ENCODE results near the gene KPNB1. TPM values are rescaled to one million over a fixed set of nuclear protein-coding genes. Genes with fewer than 3 reads are reported as not detected.

Gene KPNB1
- polyA plus RNA-seq, result 10 to 100 TPM; 40.8 to 75.5 TPM

DNA sequence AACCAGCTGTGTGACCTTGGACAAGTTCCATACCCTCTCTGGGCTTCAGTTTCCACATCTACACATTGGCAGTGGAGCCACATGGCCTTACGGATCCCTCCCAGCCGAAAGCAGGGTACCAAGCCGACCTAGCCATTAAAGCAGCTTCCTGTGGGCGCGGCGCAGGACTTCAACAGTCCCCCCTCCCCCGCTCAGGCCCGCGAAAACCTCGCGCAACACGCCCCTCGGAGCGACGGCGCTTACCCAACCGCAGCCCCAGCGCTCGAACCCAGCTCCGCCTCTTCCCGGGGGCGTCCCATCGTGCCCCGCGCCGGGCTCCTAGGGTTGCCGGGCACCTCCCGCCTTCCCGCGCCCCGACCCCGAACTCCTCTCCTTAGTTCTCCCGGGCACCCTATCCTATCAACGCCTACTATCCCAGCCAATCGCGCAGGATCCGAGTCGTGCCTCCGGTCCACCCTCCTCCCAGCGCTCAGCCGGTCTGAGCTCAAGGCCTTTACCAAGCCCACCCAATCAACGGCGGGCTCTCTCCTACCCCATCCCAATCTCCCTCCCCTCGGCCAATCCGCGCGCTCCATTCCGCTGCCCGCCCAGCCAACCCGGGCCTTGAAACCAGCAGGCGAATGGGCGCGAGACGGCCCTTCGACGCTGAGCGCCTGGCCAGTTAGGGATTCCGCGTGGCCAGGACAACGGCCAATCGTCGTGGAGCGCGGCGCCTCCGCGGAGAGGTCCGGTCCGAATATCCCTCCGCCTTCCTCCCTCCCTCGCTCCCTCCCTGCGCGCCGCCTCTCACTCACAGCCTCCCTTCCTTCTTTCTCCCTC is at the start of gene KPNB1:
Gene KPNB1, plus strand, starts transcription at position 767 of the 819 bp plus-strand sequence. CDS start 326 bp downstream, outside the sequence.
- H3K4me1 ChIP-seq (ENCODE audit: control insufficient read depth in 2 of 2, insufficient read depth in 2 of 2, low read length in 1 of 2), result no peaks in the 10 kb centered on the region
- H3K36me3 ChIP-seq (ENCODE audit: control insufficient read depth in 2 of 2, insufficient read depth in 2 of 2, low read length in 1 of 2), result peaks cover 0 to 3% of the 10 kb centered on the region in 2 donors
- WGBS, 2 donors, result 1% methylated on average over 68 to 74 of the region's 74 CpGs
- peak within 1 kb of the TSS; percentile 94 to 96 for H3K27ac ChIP-seq (ENCODE audit: low read depth in 2 of 2, low read length in 1 of 2)
- no peaks in the 10 kb centered on the region for H3K27me3 ChIP-seq (ENCODE audit: control insufficient read depth in 1 of 2, insufficient read depth in 2 of 2, low read length in 2 of 2)
- H3K4me3 ChIP-seq (ENCODE audit: low read depth in 1 of 2, low read length in 2 of 2), result peak within 1 kb of the TSS; percentile 76 to 82
- no peaks in the 10 kb centered on the region for H3K9me3 ChIP-seq (ENCODE audit: control insufficient read depth in 2 of 2, insufficient read depth in 1 of 2, low read depth in 1 of 2, low read length in 1 of 2)

DNA sequence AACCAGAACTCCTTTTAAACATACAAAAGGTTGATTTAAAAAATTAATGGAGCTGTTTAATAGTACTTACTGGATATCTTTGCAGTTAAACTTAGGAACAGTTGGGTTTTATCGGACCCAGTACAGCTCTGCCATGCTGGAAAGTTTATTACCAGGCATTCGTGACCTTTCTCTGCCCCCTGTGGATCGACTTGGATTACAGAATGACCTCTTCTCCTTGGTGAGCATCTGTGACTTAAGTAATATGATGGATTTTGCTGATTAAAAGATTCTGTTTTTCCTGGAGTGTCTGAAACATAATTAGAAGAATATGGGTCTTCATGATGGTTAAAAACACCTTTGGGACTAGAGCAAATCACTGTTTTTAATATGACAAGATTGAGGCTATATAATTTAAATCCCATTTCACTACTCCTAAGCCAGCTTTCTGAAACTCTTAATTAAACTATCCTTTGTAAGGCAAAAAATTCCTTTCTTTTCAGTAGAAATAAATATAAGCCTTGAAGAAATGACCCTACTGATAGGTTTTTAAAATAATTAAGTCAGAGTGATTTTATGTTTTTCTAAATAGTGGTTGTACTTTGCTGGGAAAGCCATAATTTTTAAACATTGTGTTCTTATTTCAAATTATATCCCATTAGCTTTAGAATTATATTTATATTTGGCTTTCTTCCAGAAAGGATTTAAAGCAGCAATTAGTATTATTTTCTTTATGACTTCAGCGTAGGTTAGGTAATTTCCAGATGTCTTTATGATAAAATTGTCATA is 45.7 kb upstream of the KPNB1 start:
- 51 to 52% methylated on average over 4 of the region's 4 CpGs for WGBS, 2 donors
- no peak overlapping the region for H3K27ac ChIP-seq (ENCODE audit: low read depth in 2 of 2, low read length in 1 of 2)

DNA sequence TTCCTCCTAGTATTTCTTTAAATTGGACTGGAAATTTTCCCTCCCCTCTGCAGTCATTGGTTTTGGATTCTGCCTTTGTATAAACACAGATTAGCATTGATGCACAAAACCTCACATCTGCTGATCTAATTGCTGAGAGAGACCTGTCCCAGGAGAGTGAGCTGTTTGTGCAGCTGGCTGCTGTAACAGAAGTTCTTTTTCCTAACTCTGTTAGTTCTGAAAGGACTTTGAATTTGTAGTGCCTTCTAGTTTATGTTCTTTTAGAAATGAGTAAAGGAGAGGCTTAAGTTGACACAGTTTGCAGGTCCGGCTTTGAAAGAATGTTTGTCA is 45.2 kb upstream of the KPNB1 start:
- H3K4me3 ChIP-seq (ENCODE audit: low read depth in 1 of 2, low read length in 2 of 2), result no peak overlapping the region
- H3K36me3 ChIP-seq (ENCODE audit: control insufficient read depth in 2 of 2, insufficient read depth in 2 of 2, low read length in 1 of 2), result peaks cover 8 to 18% of the 10 kb centered on the region in 2 donors
- H3K9me3 ChIP-seq (ENCODE audit: control insufficient read depth in 2 of 2, insufficient read depth in 1 of 2, low read depth in 1 of 2, low read length in 1 of 2), result no peaks in the 10 kb centered on the region
- no peaks in the 10 kb centered on the region for H3K4me1 ChIP-seq (ENCODE audit: control insufficient read depth in 2 of 2, insufficient read depth in 2 of 2, low read length in 1 of 2)
- 64 to 73% methylated on average over 1 of the region's 1 CpG for WGBS, 2 donors
- no peak overlapping the region for H3K27ac ChIP-seq (ENCODE audit: low read depth in 2 of 2, low read length in 1 of 2)
- no peaks in the 10 kb centered on the region for H3K27me3 ChIP-seq (ENCODE audit: control insufficient read depth in 1 of 2, insufficient read depth in 2 of 2, low read length in 2 of 2)

More for the DNA sequence above, 45.7 kb upstream of the KPNB1 start:
- H3K4me1 ChIP-seq (ENCODE audit: control insufficient read depth in 2 of 2, insufficient read depth in 2 of 2, low read length in 1 of 2), result no peaks in the 10 kb centered on the region
- H3K36me3 ChIP-seq (ENCODE audit: control insufficient read depth in 2 of 2, insufficient read depth in 2 of 2, low read length in 1 of 2), result peaks cover 8 to 18% of the 10 kb centered on the region in 2 donors
- no peaks in the 10 kb centered on the region for H3K27me3 ChIP-seq (ENCODE audit: control insufficient read depth in 1 of 2, insufficient read depth in 2 of 2, low read length in 2 of 2)
- no peak overlapping the region for H3K4me3 ChIP-seq (ENCODE audit: low read depth in 1 of 2, low read length in 2 of 2)
- no peaks in the 10 kb centered on the region for H3K9me3 ChIP-seq (ENCODE audit: control insufficient read depth in 2 of 2, insufficient read depth in 1 of 2, low read depth in 1 of 2, low read length in 1 of 2)

DNA sequence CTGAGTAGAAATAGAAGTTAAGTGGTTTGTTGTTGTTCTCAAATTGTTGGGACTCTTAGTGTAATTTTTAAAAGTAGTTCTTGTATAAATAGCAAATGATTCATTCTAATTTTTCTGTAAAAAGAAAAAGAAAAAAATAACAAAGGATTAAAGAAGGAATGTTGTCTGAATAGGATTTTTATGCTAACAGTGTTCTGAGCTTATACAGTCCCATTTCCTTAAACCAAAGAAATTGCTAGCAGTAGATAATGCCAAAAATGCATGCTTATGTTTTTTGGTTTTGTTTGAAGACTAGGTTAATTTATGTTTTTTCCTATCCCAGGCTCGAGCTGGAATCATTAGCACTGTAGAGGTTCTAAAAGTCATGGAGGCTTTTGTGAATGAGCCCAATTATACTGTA is 44.7 kb upstream of the KPNB1 start:
- H3K27ac ChIP-seq (ENCODE audit: low read depth in 2 of 2, low read length in 1 of 2), result no peak overlapping the region
- H3K36me3 ChIP-seq (ENCODE audit: control insufficient read depth in 2 of 2, insufficient read depth in 2 of 2, low read length in 1 of 2), result peaks cover 6 to 14% of the 10 kb centered on the region in 2 donors
- WGBS, 2 donors, result 41 to 59% methylated on average over 1 of the region's 1 CpG
- H3K4me1 ChIP-seq (ENCODE audit: control insufficient read depth in 2 of 2, insufficient read depth in 2 of 2, low read length in 1 of 2), result no peaks in the 10 kb centered on the region
- no peaks in the 10 kb centered on the region for H3K9me3 ChIP-seq (ENCODE audit: control insufficient read depth in 2 of 2, insufficient read depth in 1 of 2, low read depth in 1 of 2, low read length in 1 of 2)
- H3K27me3 ChIP-seq (ENCODE audit: control insufficient read depth in 1 of 2, insufficient read depth in 2 of 2, low read length in 2 of 2), result no peaks in the 10 kb centered on the region
- no peak overlapping the region for H3K4me3 ChIP-seq (ENCODE audit: low read depth in 1 of 2, low read length in 2 of 2)

DNA sequence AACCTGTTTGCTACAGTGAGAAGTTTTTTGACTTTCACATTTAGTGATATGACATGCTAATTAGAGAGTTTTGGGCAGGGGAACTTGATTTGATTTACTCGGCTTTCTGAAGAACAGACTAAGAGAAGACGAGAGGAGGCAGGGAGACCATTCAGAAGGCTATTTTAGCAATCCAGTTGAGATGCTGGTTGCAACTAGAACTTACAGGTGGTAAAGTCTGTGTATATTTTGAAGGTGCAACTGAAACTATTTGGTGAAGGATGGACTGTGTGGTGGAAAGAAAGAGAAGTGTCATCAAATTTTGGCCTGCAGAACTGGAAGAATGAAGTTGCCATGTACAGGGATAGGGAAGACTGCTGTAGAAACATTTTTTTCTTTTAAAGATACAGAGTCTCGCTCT is 42.2 kb upstream of the KPNB1 start:
- Histone ChIP-seq H3K27me3 (ENCODE audit: control insufficient read depth in 1 of 2, insufficient read depth in 2 of 2, low read length in 2 of 2) (no peaks in the 10 kb centered on the region), H3K27ac (ENCODE audit: low read depth in 2 of 2, low read length in 1 of 2) (no peak overlapping the region), H3K4me3 (ENCODE audit: low read depth in 1 of 2, low read length in 2 of 2) (no peak overlapping the region), H3K36me3 (ENCODE audit: control insufficient read depth in 2 of 2, insufficient read depth in 2 of 2, low read length in 1 of 2) (peaks cover 0 to 8% of the 10 kb centered on the region in 2 donors), H3K9me3 (ENCODE audit: control insufficient read depth in 2 of 2, insufficient read depth in 1 of 2, low read depth in 1 of 2, low read length in 1 of 2) (no peaks in the 10 kb centered on the region), H3K4me1 (ENCODE audit: control insufficient read depth in 2 of 2, insufficient read depth in 2 of 2, low read length in 1 of 2) (no peaks in the 10 kb centered on the region)
- 90 to 95% methylated on average over 3 of the region's 3 CpGs for WGBS, 2 donors

DNA sequence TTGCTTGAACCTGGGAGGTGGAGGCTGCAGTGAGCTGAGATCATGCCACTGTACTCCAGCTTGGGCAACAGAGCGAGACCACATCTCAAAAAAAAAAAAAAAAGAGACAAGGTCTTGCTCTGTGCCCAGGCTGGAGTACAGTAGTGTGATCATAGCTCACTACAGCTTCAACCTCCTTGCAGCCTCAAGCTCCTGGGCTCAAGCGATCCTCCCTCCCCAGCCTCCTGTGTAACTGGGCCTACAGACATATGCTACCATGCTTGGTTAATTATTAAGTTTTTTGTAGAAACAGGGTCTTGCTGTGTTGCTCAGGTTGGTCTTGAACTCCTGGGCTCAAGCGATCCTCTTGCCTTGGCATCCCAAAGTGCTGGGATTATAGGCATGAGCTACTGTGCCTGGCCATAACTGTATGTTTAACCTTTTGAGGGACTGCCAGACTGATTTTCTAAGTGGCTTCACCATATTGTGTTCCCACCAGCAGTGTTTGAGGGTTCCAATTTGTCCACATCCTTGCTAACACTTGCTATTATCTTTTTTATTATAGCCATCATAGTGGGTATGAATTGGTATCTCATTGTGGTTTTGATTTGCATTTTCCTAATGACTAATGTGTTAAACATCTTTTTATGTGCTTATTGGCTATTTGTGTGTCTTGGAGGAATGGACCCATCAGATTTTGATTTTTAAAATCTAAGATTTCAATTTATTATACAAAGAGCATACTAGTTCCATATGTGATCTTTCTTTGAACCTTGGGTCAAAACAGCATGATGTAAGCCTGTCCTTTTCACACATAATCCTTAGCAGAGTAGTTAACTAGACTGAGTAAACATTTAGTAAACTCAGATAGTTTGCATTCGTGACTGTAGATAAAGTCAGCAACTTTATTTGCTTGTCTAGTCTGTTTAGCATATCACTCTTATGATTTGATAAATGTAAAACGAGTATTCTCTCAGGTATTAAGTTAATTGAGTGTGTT is 38.1 kb upstream of the KPNB1 start:
- 81 to 86% methylated on average over 5 of the region's 5 CpGs for WGBS, 2 donors
- H3K27ac ChIP-seq (ENCODE audit: low read depth in 2 of 2, low read length in 1 of 2), result no peak overlapping the region

DNA sequence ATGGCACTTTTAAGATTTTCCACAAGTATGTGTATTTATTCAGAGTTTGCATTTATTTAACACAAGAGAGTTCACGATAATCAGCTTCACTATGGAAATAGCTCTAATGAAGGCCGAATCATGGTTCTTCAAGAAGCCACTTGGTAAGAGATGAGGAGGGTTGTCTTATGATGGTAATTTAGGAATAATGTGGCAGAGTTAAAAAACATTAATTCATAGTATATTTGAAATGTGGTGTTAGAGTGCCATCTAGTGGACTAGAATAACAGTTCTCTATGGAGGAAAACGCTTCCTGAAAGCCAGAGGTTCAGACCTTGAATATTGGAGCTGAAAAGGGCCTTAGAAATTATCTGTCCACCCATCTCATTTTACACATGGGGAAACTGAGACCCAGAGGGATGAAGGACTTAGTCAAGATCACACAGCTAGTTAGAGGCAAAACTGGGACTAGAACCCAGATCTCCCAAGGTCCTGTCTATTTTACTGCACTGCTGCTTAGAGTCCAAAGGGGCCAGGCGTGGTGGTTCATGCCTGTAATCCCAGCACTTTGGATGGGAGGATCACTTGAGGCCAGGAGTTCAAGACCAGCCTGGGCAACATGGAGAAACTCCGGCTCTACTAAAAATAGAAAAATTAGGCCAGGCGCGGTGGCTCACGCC is 33.8 kb upstream of the KPNB1 start:
- WGBS, 2 donors, result 71 to 74% methylated on average over 8 of the region's 8 CpGs
- peaks cover 2 to 11% of the 10 kb centered on the region in 2 donors for H3K36me3 ChIP-seq (ENCODE audit: control insufficient read depth in 2 of 2, insufficient read depth in 2 of 2, low read length in 1 of 2)
- no peaks in the 10 kb centered on the region for H3K4me1 ChIP-seq (ENCODE audit: control insufficient read depth in 2 of 2, insufficient read depth in 2 of 2, low read length in 1 of 2)
- H3K27ac ChIP-seq (ENCODE audit: low read depth in 2 of 2, low read length in 1 of 2), result no peak overlapping the region
- no peaks in the 10 kb centered on the region for H3K27me3 ChIP-seq (ENCODE audit: control insufficient read depth in 1 of 2, insufficient read depth in 2 of 2, low read length in 2 of 2)
- H3K4me3 ChIP-seq (ENCODE audit: low read depth in 1 of 2, low read length in 2 of 2), result no peak overlapping the region
- H3K9me3 ChIP-seq (ENCODE audit: control insufficient read depth in 2 of 2, insufficient read depth in 1 of 2, low read depth in 1 of 2, low read length in 1 of 2), result no peaks in the 10 kb centered on the region

More for the DNA sequence above, 38.1 kb upstream of the KPNB1 start:
- Histone ChIP-seq H3K27me3 (ENCODE audit: control insufficient read depth in 1 of 2, insufficient read depth in 2 of 2, low read length in 2 of 2) (no peaks in the 10 kb centered on the region), H3K4me1 (ENCODE audit: control insufficient read depth in 2 of 2, insufficient read depth in 2 of 2, low read length in 1 of 2) (no peaks in the 10 kb centered on the region), H3K36me3 (ENCODE audit: control insufficient read depth in 2 of 2, insufficient read depth in 2 of 2, low read length in 1 of 2) (peaks cover 2 to 11% of the 10 kb centered on the region in 2 donors), H3K9me3 (ENCODE audit: control insufficient read depth in 2 of 2, insufficient read depth in 1 of 2, low read depth in 1 of 2, low read length in 1 of 2) (no peaks in the 10 kb centered on the region), H3K4me3 (ENCODE audit: low read depth in 1 of 2, low read length in 2 of 2) (no peak overlapping the region)

DNA sequence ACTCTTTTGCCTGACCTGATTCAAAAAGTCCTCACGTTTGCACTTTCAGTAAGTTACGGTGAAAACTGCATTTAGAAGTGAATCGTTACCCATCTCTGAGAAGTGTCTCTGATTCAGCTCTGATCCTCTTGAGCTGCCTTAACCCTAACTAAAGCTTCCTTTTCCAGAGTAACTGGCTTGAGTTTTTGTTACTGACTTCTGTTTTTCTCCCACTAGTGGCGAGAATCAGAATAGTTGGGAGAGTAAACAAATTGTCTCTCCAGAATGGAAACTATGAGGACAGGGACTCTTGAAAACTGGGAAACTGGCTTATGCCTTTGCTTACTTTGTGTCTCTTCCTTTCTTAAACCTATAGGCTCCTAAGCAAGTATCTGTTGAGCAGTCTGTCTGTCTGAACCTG is 31.3 kb upstream of the KPNB1 start:
- no peaks in the 10 kb centered on the region for H3K9me3 ChIP-seq (ENCODE audit: control insufficient read depth in 2 of 2, insufficient read depth in 1 of 2, low read depth in 1 of 2, low read length in 1 of 2)
- no peak overlapping the region for H3K27ac ChIP-seq (ENCODE audit: low read depth in 2 of 2, low read length in 1 of 2)
- H3K4me1 ChIP-seq (ENCODE audit: control insufficient read depth in 2 of 2, insufficient read depth in 2 of 2, low read length in 1 of 2), result no peaks in the 10 kb centered on the region
- H3K36me3 ChIP-seq (ENCODE audit: control insufficient read depth in 2 of 2, insufficient read depth in 2 of 2, low read length in 1 of 2), result peaks cover 2 to 10% of the 10 kb centered on the region in 2 donors
- WGBS, 2 donors, result 67 to 70% methylated on average over 4 of the region's 4 CpGs
- H3K4me3 ChIP-seq (ENCODE audit: low read depth in 1 of 2, low read length in 2 of 2), result no peak overlapping the region
- H3K27me3 ChIP-seq (ENCODE audit: control insufficient read depth in 1 of 2, insufficient read depth in 2 of 2, low read length in 2 of 2), result no peaks in the 10 kb centered on the region
